SK-N-MC (cell line): ENCODE data around the gene ZNF385B.

ENCODE experiments used
- EZH2 ChIP-seq: fragments of 200-600 bp; sonication (generic); IDR thresholded peaks from one replicate; pipeline ENCODE4 v1.6.1; 2017; ENCODE audit warnings: antibody characterized with exemption
- POLR2AphosphoS5 ChIP-seq: IDR thresholded peaks from 2 replicates; pipeline ENCODE4 v1.6.1; 2012; ENCODE audit warnings: mild to moderate bottlenecking, low read depth, low read length, borderline replicate concordance

DNA sequence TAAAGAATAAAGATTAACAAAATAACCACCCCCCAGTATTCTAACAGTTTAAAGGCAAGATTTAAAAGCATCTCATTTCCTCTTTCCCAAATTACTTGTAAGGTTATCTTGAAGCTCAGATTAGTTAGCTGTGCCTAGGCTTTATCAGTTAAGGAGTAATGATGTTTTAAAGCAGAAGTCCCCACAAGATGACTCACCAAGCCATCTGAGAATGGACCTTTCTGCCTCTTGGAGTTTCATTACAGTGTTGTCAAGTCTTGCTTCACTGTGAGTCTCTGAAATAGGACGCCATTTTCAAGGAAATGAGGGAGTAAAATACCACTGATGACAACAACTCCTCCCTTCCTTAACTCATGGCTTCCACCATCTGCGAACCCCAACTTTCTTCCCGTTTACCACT is 35.9 kb downstream of the ZNF385B start:
- TF ChIP-seq POLR2AphosphoS5 (no peak), EZH2 (no peak)
